DND-41 (cell line): ENCODE data around the gene DPP6.
A peak's percentile ranks its signal among the peaks of the same experiment; 100 is the strongest.

Experiments used
- ATAC-seq: fragments of 200-7000 bp; cut with Tn5 transposase; 3 replicates; pipeline ENCODE4 v1.9.1; 2021; ENCODE audit warnings: low read depth; ENCODE audit not compliant: insufficient read depth
- DNase-seq: peaks from one replicate; pipeline ENCODE4 v3.0.0-alpha.2; 2020
- H2AFZ ChIP-seq: 2 replicates; pipeline ENCODE4 v1.6.0; 2012; ENCODE audit warnings: low read depth, low read length
- H3K27ac ChIP-seq: 2 replicates; pipeline ENCODE4 v1.5.1; 2012; ENCODE audit warnings: low read length, inconsistent platforms
- H3K27me3 ChIP-seq: fragments of 200-600 bp; sonication (generic); 2 replicates; pipeline ENCODE4 v1.6.0; 2012; ENCODE audit warnings: low read length, mild to moderate bottlenecking, inconsistent platforms; ENCODE audit not compliant: insufficient read depth, poor library complexity
- H3K36me3 ChIP-seq: 2 replicates; pipeline ENCODE4 v1.5.1; 2012; ENCODE audit warnings: low read length, inconsistent platforms; ENCODE audit not compliant: insufficient read depth
- H3K4me1 ChIP-seq: 2 replicates; pipeline ENCODE4 v1.5.1; 2012; ENCODE audit warnings: mild to moderate bottlenecking, low read length; ENCODE audit not compliant: insufficient read depth
- H3K4me2 ChIP-seq: 2 replicates; pipeline ENCODE4 v1.6.0; 2012; ENCODE audit warnings: mild to moderate bottlenecking, moderate library complexity, low read length, inconsistent platforms; ENCODE audit not compliant: insufficient read depth
- H3K4me3 ChIP-seq, 2 experiments: fragments of 200-600 bp in 1 of 2; shearing (Covaris generic) in 1 of 2; 2 replicates each; pipeline ENCODE4 v1.5.1; 2012 to 2016; ENCODE audit warnings: inconsistent platforms in 2 of 2, low read length in 2 of 2, mild to moderate bottlenecking in 2 of 2, low read depth in 1 of 2, moderate library complexity in 1 of 2
- H3K79me2 ChIP-seq: 2 replicates; pipeline ENCODE4 v1.6.0; 2012; ENCODE audit warnings: low read length, inconsistent platforms; ENCODE audit not compliant: insufficient read depth
- H3K9ac ChIP-seq: 2 replicates; pipeline ENCODE4 v1.6.0; 2012; ENCODE audit warnings: low read depth, mild to moderate bottlenecking, inconsistent platforms, low read length, moderate library complexity
- H3K9me3 ChIP-seq: 2 replicates; pipeline ENCODE4 v1.5.1; 2012; ENCODE audit warnings: low read length, moderate library complexity, mild to moderate bottlenecking, inconsistent platforms; ENCODE audit not compliant: insufficient read depth, severe bottlenecking
- H4K20me1 ChIP-seq: 2 replicates; pipeline ENCODE4 v1.6.0; 2012; ENCODE audit warnings: low read length; ENCODE audit not compliant: insufficient read depth
- EZH2 ChIP-seq: IDR thresholded peaks from 3 replicates; pipeline ENCODE4 v1.6.1; 2012; ENCODE audit warnings: borderline replicate concordance, low read depth, mild to moderate bottlenecking, moderate library complexity, low read length, inconsistent platforms; ENCODE audit not compliant: severe bottlenecking
- TF ChIP-seq, protein P1 (sequence below): IDR thresholded peaks from 2 replicates; pipeline ENCODE4 v1.5.1; 2012; ENCODE audit warnings: borderline replicate concordance, low read length, moderate library complexity, mild to moderate bottlenecking; ENCODE audit not compliant: poor library complexity, severe bottlenecking; ENCODE audit errors: extremely low read depth

The DPP6 gene

DNA sequence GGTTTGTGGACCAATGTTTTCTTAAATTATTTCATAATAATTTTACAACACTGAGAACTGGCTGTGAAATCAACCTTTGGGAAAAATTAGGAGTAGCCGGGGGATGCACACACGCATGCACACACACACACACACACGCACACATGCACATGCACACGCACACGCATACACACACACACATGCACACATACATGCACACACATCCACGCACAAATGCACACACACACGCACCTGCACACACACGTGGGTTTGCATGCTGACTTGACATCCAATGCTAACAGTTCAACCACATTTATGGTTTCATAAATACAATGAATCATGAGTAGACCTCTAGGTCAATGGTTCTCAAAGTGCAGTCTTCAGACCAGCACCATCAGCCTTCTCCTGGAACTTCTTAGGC lies 354.1 kb downstream of the DPP6 start:
- H3K4me1 ChIP-seq = no peaks in the 10 kb centered on the region
- no peak for TF ChIP-seq EZH2
- DNase-seq (no peak), ATAC-seq (no peak)
- H3K4me2 ChIP-seq = no peak overlapping the region
- no peaks in the 10 kb centered on the region for H3K27me3 ChIP-seq
- no peaks in the 10 kb centered on the region for H4K20me1 ChIP-seq
- H3K9ac ChIP-seq = no peak overlapping the region
- no peaks in the 10 kb centered on the region for H3K36me3 ChIP-seq
- no peaks in the 10 kb centered on the region for H3K9me3 ChIP-seq
- no peaks in the 10 kb centered on the region for H3K79me2 ChIP-seq
- H3K27ac ChIP-seq = no peak overlapping the region
- no peak overlapping the region for H3K4me3 ChIP-seq
- H2AFZ ChIP-seq = no peak overlapping the region

DNA sequence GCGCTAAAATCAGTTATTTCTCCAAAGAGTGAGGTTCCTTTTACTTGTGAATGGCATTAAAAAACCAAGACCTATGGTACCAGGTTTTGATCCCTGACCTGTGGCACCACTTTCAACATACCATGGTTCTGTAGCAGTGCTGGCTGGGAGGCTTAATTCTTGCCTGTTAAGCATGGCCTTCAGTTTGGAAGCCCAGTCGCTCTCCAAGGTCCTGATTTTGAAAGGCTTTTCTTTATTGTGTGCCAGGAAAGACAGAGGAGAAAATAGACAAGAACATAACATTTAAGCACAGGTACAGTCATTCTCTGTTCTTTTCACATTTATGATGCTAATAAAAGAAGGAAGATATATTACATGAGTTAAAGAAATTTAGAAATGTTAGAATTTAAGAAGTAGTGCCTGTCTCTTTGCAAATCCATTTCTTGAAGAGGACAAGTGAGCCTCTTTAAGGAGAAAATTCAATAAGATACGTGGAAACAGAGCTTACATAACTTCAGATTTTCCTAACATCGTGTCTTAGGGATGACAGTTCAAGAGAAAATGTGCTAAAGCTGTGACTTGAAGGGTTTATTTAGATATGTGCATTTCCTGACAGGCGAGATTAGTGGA lies 357.6 kb downstream of the DPP6 start:
- H3K4me2 ChIP-seq = no peak overlapping the region
- H3K79me2 ChIP-seq = no peaks in the 10 kb centered on the region
- peak; percentile 58; the same call in 1 of the 3 replicates for ATAC-seq
- H3K4me3 ChIP-seq = no peak overlapping the region
- no peak overlapping the region for H3K9ac ChIP-seq
- H2AFZ ChIP-seq = no peak overlapping the region
- peak; percentile 51 for DNase-seq
- H3K4me1 ChIP-seq = no peaks in the 10 kb centered on the region
- TF ChIP-seq, protein P1, sequence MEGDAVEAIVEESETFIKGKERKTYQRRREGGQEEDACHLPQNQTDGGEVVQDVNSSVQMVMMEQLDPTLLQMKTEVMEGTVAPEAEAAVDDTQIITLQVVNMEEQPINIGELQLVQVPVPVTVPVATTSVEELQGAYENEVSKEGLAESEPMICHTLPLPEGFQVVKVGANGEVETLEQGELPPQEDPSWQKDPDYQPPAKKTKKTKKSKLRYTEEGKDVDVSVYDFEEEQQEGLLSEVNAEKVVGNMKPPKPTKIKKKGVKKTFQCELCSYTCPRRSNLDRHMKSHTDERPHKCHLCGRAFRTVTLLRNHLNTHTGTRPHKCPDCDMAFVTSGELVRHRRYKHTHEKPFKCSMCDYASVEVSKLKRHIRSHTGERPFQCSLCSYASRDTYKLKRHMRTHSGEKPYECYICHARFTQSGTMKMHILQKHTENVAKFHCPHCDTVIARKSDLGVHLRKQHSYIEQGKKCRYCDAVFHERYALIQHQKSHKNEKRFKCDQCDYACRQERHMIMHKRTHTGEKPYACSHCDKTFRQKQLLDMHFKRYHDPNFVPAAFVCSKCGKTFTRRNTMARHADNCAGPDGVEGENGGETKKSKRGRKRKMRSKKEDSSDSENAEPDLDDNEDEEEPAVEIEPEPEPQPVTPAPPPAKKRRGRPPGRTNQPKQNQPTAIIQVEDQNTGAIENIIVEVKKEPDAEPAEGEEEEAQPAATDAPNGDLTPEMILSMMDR = no peak
- no peak for TF ChIP-seq EZH2
- no peaks in the 10 kb centered on the region for H3K36me3 ChIP-seq
- H3K27me3 ChIP-seq = no peaks in the 10 kb centered on the region
- H4K20me1 ChIP-seq = no peaks in the 10 kb centered on the region
- no peaks in the 10 kb centered on the region for H3K9me3 ChIP-seq
- no peak overlapping the region for H3K27ac ChIP-seq

DNA sequence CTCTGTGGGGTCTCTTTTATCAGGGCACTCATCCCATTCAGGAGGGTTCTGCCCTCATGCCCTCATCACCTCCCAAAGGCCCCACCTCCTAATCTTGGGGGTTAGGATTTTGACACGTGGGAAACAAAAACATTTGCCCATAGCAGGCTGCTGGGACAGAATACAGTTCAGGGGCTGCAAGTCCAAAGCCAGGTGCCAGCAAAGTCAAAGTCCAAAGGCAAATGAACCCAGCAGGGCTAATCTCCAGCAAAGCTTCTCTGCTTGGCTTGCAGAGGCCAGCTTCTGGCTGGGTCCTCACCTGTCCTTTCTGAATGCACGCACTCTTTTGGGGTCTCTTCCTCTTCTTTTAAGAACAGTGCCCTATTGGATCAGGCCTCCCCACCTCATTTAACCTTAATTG lies 359.9 kb downstream of the DPP6 start:
- no peak overlapping the region for H3K4me2 ChIP-seq
- no peak for TF ChIP-seq EZH2
- TF ChIP-seq, protein P1 = no peak
- no peaks in the 10 kb centered on the region for H3K79me2 ChIP-seq
- H3K9me3 ChIP-seq = no peaks in the 10 kb centered on the region
- no peak for DNase-seq
- H4K20me1 ChIP-seq = no peaks in the 10 kb centered on the region
- no peak overlapping the region for H3K9ac ChIP-seq
- H3K4me3 ChIP-seq = no peak overlapping the region
- H3K27ac ChIP-seq = no peak overlapping the region
- H3K4me1 ChIP-seq = no peaks in the 10 kb centered on the region
- H2AFZ ChIP-seq = no peak overlapping the region
- H3K27me3 ChIP-seq = no peaks in the 10 kb centered on the region
- H3K36me3 ChIP-seq = no peaks in the 10 kb centered on the region
- no peak for ATAC-seq

DNA sequence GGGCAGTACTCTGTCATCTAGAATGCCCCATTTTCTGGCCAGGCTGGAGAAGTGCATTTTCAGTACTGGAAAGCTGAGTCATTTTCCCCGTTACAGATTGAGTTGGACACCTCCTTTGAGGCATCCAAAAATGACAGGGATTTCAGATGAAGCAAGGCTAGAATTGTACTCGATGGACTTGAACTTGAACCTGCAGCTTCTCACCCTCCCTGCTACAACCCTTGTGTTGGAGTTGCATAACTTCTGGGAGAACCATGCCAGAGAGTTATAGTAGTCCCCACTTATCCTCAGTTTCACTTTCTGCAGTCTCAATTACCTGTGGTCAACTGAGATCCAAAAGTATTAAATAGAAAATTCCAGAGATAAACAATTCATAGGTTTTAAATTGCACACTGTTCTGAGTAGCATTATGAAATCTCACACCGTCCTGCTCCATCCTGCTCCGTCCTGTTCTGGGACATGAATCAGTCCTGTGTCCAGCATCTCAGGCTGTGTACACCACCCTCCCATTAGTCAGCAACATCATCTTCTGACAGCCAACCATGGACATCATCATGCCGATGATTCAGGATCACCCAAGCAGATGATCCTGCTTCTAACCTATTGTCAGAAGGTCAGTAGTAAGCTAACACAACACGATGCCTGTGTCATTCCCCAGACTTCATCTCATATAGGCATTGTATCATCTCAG lies 363.7 kb downstream of the DPP6 start:
- Histone ChIP-seq H3K79me2 (no peaks in the 10 kb centered on the region), H3K4me2 (no peak overlapping the region), H3K27me3 (no peaks in the 10 kb centered on the region), H3K36me3 (no peaks in the 10 kb centered on the region), H2AFZ (no peak overlapping the region), H3K4me3 (no peak overlapping the region), H3K4me1 (no peaks in the 10 kb centered on the region), H4K20me1 (no peaks in the 10 kb centered on the region), H3K9me3 (no peaks in the 10 kb centered on the region), H3K27ac (no peak overlapping the region), H3K9ac (no peak overlapping the region)
- no peak for TF ChIP-seq EZH2
- TF ChIP-seq, protein P1 = no peak
- ATAC-seq = no peak
- no peak for DNase-seq
